Chondrocyte (in vitro differentiated cells): ENCODE data around the gene GABRR3. TPM values are rescaled to one million over a fixed set of nuclear protein-coding genes. Genes with fewer than 3 reads are reported as not detected.

Source experiments
- DNase-seq: peaks from one replicate; pipeline ENCODE4 v3.0.0; 2021; ENCODE audit warnings: mixed read lengths, low spot score
- H3K27ac Mint-ChIP-seq: one replicate; pipeline ENCODE4 v1.8.0; 2021; ENCODE audit warnings: mild to moderate bottlenecking, moderate library complexity, mixed read lengths; ENCODE audit not compliant: unreplicated experiment
- H3K27me3 Mint-ChIP-seq: 2 replicates; pipeline ENCODE4 v1.8.0; 2021; ENCODE audit warnings: low read depth, mixed read lengths
- H3K36me3 Mint-ChIP-seq: 2 replicates; pipeline ENCODE4 v1.8.0; 2021; ENCODE audit warnings: low read depth, mixed read lengths
- H3K4me1 Mint-ChIP-seq: 2 replicates; pipeline ENCODE4 v1.8.0; 2021; ENCODE audit warnings: low read depth, mild to moderate bottlenecking, mixed read lengths
- H3K4me3 Mint-ChIP-seq: one replicate; pipeline ENCODE4 v1.8.0; 2021; ENCODE audit warnings: mild to moderate bottlenecking, moderate library complexity, mixed read lengths; ENCODE audit not compliant: unreplicated experiment
- H3K9me3 Mint-ChIP-seq: 2 replicates; pipeline ENCODE4 v1.8.0; 2021; ENCODE audit warnings: low read depth, mixed read lengths
- CTCF ChIP-seq: fragments of 200-600 bp; sonication (generic); IDR thresholded peaks from 2 replicates; pipeline ENCODE4 v1.5.0; 2021; ENCODE audit warnings: antibody characterized with exemption, mild to moderate bottlenecking, moderate library complexity
- total RNA-seq: library from RNA; stranded (reverse); gene quantifications from 3 replicates; pipeline ENCODE4 v1.2.1, GENCODE V29; 2021

GABRR3 gene
- total RNA-seq, 1 donor from 2014 or later: not detected

- Mint-ChIP-seq H3K36me3 (no peaks in the 10 kb centered on the region), H3K27me3 (peaks cover 19% of the 10 kb centered on the region), H3K4me1 (no peaks in the 10 kb centered on the region), H3K9me3 (no peaks in the 10 kb centered on the region), H3K4me3 (no peak overlapping the region), H3K27ac (no peak overlapping the region)
- DNase-seq: no peak
- no peak for TF ChIP-seq CTCF
Observed at GRCh38 chr3:98057631-98058030, 22.5 kb upstream of the GABRR3 start.

- H3K4me1 Mint-ChIP-seq: no peaks in the 10 kb centered on the region
- no peak overlapping the region for H3K27ac Mint-ChIP-seq
- H3K9me3 Mint-ChIP-seq: no peaks in the 10 kb centered on the region
- no peak for DNase-seq
- H3K36me3 Mint-ChIP-seq: no peaks in the 10 kb centered on the region
- no peak overlapping the region for H3K4me3 Mint-ChIP-seq
- peaks cover 18% of the 10 kb centered on the region for H3K27me3 Mint-ChIP-seq
- no peak for TF ChIP-seq CTCF
Observed at GRCh38 chr3:98056035-98056434, 20.9 kb upstream of the GABRR3 start.

- H3K27ac Mint-ChIP-seq: no peak overlapping the region
- peaks cover 25% of the 10 kb centered on the region for H3K27me3 Mint-ChIP-seq
- no peak for DNase-seq
- H3K4me3 Mint-ChIP-seq: no peak overlapping the region
- H3K36me3 Mint-ChIP-seq: no peaks in the 10 kb centered on the region
- H3K4me1 Mint-ChIP-seq: no peaks in the 10 kb centered on the region
- no peak for TF ChIP-seq CTCF
- no peaks in the 10 kb centered on the region for H3K9me3 Mint-ChIP-seq
Observed at GRCh38 chr3:98049271-98049670, 14.2 kb upstream of the GABRR3 start.

- Mint-ChIP-seq H3K9me3 (no peaks in the 10 kb centered on the region), H3K4me3 (no peak overlapping the region), H3K4me1 (no peaks in the 10 kb centered on the region), H3K27me3 (peaks cover 29% of the 10 kb centered on the region), H3K36me3 (no peaks in the 10 kb centered on the region), H3K27ac (no peak overlapping the region)
- DNase-seq: no peak
- no peak for TF ChIP-seq CTCF
Observed at GRCh38 chr3:98048586-98048985, 13.5 kb upstream of the GABRR3 start.

- H3K27me3 Mint-ChIP-seq: peaks cover 52% of the 10 kb centered on the region
- H3K27ac Mint-ChIP-seq: no peak overlapping the region
- H3K4me1 Mint-ChIP-seq: peaks cover 2% of the 10 kb centered on the region
- TF ChIP-seq CTCF: no peak
- H3K4me3 Mint-ChIP-seq: no peak overlapping the region
- H3K9me3 Mint-ChIP-seq: peaks cover 9% of the 10 kb centered on the region
- no peak for DNase-seq
- H3K36me3 Mint-ChIP-seq: no peaks in the 10 kb centered on the region
Observed at GRCh38 chr3:98041350-98041749, 6.2 kb upstream of the GABRR3 start.
